Vagina (tissue), 2 donors: ENCODE results near the gene PTPRN2.

Experiments used
- POLR2A ChIP-seq, 2 donors: fragments of 450-650 bp; IDR thresholded peaks; one replicate each; pipeline ENCODE4 v1.6.1; 2017; ENCODE audit warnings: antibody characterized with exemption in 2 of 2, mild to moderate bottlenecking in 2 of 2, moderate library complexity in 2 of 2
- TF ChIP-seq, protein P1 (sequence below), 3 experiments: fragments of 450-650 bp in 2 of 3; fragments of 200-600 bp in 1 of 3; sonication (generic) in 1 of 3; IDR thresholded peaks; one replicate each; pipeline ENCODE4 v1.5.1; 2017 to 2019; ENCODE audit warnings: antibody characterized with exemption in 3 of 3, mild to moderate bottlenecking in 2 of 3, moderate library complexity in 2 of 3

- TF ChIP-seq, protein P1, sequence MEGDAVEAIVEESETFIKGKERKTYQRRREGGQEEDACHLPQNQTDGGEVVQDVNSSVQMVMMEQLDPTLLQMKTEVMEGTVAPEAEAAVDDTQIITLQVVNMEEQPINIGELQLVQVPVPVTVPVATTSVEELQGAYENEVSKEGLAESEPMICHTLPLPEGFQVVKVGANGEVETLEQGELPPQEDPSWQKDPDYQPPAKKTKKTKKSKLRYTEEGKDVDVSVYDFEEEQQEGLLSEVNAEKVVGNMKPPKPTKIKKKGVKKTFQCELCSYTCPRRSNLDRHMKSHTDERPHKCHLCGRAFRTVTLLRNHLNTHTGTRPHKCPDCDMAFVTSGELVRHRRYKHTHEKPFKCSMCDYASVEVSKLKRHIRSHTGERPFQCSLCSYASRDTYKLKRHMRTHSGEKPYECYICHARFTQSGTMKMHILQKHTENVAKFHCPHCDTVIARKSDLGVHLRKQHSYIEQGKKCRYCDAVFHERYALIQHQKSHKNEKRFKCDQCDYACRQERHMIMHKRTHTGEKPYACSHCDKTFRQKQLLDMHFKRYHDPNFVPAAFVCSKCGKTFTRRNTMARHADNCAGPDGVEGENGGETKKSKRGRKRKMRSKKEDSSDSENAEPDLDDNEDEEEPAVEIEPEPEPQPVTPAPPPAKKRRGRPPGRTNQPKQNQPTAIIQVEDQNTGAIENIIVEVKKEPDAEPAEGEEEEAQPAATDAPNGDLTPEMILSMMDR (IDR thresholded peaks at IDR 0.05) = no peak
- no peak for TF ChIP-seq POLR2A (IDR thresholded peaks at IDR 0.05)
Observed at GRCh38 chr7:158475036-158475678, 112.5 kb downstream of the PTPRN2 start.
